NCI-H446 (cell line): ENCODE results near the gene SF3A1.
A peak's percentile ranks its signal among the peaks of the same experiment; 100 is the strongest.
"Not testable (repeated sequence)": the region's sequence is repeated elsewhere in the genome, so short reads cannot be mapped to it uniquely, and the experiment has no call there.

Source experiments
- DNase-seq, 2 experiments: peaks; one replicate each; lab custom pipeline; 2025; lab: John Stamatoyannopoulos, UW

The SF3A1 gene, protein sequence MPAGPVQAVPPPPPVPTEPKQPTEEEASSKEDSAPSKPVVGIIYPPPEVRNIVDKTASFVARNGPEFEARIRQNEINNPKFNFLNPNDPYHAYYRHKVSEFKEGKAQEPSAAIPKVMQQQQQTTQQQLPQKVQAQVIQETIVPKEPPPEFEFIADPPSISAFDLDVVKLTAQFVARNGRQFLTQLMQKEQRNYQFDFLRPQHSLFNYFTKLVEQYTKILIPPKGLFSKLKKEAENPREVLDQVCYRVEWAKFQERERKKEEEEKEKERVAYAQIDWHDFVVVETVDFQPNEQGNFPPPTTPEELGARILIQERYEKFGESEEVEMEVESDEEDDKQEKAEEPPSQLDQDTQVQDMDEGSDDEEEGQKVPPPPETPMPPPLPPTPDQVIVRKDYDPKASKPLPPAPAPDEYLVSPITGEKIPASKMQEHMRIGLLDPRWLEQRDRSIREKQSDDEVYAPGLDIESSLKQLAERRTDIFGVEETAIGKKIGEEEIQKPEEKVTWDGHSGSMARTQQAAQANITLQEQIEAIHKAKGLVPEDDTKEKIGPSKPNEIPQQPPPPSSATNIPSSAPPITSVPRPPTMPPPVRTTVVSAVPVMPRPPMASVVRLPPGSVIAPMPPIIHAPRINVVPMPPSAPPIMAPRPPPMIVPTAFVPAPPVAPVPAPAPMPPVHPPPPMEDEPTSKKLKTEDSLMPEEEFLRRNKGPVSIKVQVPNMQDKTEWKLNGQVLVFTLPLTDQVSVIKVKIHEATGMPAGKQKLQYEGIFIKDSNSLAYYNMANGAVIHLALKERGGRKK

GRCh38 chr22:30356449-30357235 is at the start of gene SF3A1, which contains the start of gene CCDC157:
TSS of gene SF3A1 (minus strand) at chr22:30356894. CDS start at chr22:30356792, 102 bp downstream.
TSS of gene CCDC157 (plus strand) at chr22:30357007. CDS start at chr22:30366001, 8,994 bp downstream.
- peak; percentile 86 to 90 for DNase-seq

GRCh38 chr22:30406400-30406799 is 49.7 kb upstream of the SF3A1 start:
- no peak for DNase-seq

- no peak for DNase-seq
These were observed 49.0 kb upstream of the SF3A1 start for GRCh38 chr22:30405731-30406130.

DNA sequence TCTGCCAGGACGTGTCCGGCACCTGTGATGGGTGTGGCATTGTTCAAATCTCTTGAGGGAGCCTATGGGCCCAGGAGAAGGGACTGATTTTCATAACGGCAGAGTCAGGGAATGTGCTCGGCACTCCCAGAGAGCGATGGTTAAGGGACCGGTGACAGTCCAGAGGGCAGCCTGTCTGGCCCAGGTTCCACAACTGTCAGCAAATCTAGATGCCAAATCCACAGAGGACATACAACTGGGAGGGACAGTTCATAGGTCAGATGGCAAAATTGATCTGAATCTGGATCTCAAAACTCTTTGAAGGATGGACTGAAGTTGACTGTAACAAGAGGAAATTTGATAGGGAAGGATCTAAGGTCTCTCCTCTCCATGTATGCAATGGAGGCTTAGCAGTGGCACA is 47.6 kb upstream of the SF3A1 start:
- DNase-seq: no peak

- DNase-seq: not testable (repeated sequence)
These were observed 46.0 kb upstream of the SF3A1 start for GRCh38 chr22:30402766-30403104.

DNA sequence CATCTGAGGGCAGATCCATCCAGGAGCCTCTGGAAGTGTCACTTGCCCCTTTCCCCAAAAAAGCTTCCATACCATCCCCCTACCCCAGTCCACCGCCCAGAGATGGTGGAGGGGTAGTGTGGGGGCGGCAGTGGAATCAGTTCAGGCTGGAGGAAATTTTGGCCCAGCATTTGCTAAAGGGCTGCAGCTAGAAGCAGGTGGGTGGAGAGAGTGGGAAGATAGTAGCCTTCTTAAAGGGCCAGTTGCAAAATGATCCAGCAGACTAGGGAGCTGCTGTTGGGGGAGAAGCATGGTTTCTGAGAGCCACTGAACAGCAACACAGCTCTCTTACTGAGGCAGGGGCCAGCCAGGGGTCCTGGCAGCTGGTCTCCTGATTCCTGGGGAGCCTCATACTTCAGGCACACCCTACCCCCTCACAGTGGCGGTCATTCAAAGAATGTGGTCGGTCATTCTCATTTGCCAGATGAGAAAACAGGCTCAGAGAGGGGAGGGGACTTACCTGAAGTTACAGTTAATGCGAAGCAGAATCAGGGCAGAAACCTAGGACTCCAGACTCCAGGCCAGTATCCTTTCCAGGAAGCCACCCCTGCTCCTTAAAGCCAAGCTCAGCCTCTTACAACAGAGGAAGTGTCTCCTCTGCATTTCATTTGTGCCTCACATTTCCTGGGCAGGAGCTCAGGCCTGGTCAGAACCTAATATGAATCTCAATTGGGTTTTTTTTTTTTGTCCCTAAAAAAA is 45.5 kb upstream of the SF3A1 start:
- DNase-seq: no peak

DNA sequence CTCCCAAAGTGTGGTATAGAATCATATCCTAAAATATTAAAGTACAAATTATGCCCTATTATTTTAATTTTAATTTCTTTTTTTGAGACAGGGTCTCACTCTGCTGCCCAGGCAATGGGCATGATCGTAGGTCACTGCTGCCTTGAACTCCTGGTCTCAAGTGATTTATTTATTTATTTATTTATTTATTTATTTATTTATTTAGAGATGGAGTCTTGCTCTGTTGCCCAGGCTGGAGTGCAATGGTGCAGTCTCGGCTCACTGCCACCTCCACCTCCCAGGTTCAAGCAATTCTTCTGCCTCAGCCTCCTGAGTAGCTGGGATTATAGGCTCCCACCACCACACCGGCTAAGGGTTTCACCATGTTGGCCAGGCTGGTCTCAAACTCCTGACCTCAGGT is 44.3 kb upstream of the SF3A1 start:
- not testable (repeated sequence) for DNase-seq

- no peak for DNase-seq
These were observed 43.5 kb upstream of the SF3A1 start for GRCh38 chr22:30400159-30400558.

DNA sequence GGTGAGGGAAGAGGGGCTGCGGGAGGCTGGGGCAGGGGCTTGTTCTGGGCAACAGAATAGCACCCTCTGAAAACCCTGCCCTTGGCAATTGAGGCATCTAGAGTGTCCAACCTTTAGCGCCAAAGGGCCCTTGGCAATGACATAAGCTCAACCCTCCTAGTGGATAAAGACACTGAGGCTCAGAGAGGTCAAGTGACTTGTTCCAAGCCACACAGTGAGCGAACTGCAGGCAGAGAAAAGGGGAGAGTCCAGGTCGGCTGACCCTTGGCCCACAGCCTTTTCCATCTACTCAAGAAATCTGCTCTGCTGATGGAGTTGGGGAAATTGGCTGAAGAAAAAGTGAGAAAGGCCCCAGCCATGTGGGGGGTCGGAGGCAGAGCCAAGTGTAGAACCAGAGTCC is 43.0 kb upstream of the SF3A1 start:
- no peak for DNase-seq

GRCh38 chr22:30398685-30399680 is 42.3 kb upstream of the SF3A1 start:
- no peak for DNase-seq

- no peak for DNase-seq
These were observed 41.3 kb upstream of the SF3A1 start for GRCh38 chr22:30397656-30398635.

GRCh38 chr22:30396871-30397655 is 40.4 kb upstream of the SF3A1 start, which contains the start of gene SEC14L2:
TSS of gene SEC14L2 (plus strand) at chr22:30397018. CDS start at chr22:30397117, 99 bp downstream.
- peak; percentile 23 to 74 for DNase-seq

- no peak for DNase-seq
These were observed 37.2 kb upstream of the SF3A1 start for GRCh38 chr22:30393885-30394284.

GRCh38 chr22:30393322-30393680 is 36.6 kb upstream of the SF3A1 start:
- no peak for DNase-seq

GRCh38 chr22:30392661-30393321 is 36.1 kb upstream of the SF3A1 start:
- DNase-seq: no peak

DNA sequence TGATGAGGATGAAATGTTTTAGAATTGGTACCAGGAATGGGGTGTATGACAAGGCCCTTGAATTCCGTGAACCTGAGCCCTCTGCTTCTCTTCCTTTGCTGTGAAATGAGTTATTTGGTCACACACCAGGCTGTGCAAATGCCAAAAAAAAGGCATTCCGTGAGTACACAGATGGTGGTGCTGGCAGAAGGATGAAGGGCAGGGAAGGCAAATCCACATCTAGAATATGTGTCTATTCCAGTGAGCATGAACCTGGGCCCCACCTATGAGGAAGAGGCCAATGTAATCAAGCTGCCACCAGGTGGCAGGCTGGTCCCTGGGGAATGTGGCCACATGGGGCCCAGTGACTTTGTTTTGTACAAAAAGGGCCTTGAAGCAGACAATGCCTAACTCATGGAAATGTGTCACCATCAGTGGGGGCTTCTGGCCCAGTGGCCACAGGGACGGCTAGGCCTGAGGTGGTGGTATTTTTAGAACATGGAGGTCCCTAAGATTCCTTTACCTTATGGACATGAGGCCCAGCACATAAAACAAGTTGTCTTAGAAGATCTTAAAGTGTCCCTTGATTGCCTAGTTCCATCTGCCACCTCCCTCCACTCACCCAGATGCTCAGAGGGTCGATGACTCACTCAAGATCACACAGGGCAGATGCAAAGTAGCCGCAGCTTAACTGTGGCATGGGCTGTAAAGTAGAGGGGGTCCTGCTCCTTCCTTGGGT is 34.4 kb upstream of the SF3A1 start:
- DNase-seq: peak; percentile 10 to 44
